HG03342 (cell line): Measurements from ENCODE around the gene PIWIL4.
"Not testable (repeated sequence)": the region's sequence is repeated elsewhere in the genome, so short reads cannot be mapped to it uniquely, and the experiment has no call there.

Experiments
- ATAC-seq: cut with Tn5 transposase; IDR thresholded peaks from one replicate; pipeline ENCODE4 v1.9.1; 2021; ENCODE audit warnings: mild to moderate bottlenecking, moderate library complexity; ENCODE audit not compliant: unreplicated experiment

The PIWIL4 gene

GRCh38 chr11:94546886-94547285 lies 20.3 kb upstream of the PIWIL4 start:
- ATAC-seq = no peak

GRCh38 chr11:94549146-94549545 lies 18.0 kb upstream of the PIWIL4 start:
- no peak for ATAC-seq

- ATAC-seq = no peak
Measured at GRCh38 chr11:94550513-94550912, 16.7 kb upstream of the PIWIL4 start.

GRCh38 chr11:94553938-94554337 lies 13.2 kb upstream of the PIWIL4 start:
- ATAC-seq = no peak

- not testable (repeated sequence) for ATAC-seq
Measured at GRCh38 chr11:94555752-94556329, 11.3 kb upstream of the PIWIL4 start.

GRCh38 chr11:94557421-94557820 lies 9.7 kb upstream of the PIWIL4 start:
- ATAC-seq = no peak

GRCh38 chr11:94557992-94558391 lies 9.2 kb upstream of the PIWIL4 start:
- no peak for ATAC-seq

GRCh38 chr11:94558468-94558867 lies 8.7 kb upstream of the PIWIL4 start:
- no peak for ATAC-seq

GRCh38 chr11:94558932-94559331 lies 8.2 kb upstream of the PIWIL4 start:
- no peak for ATAC-seq

- no peak for ATAC-seq
Measured at GRCh38 chr11:94559361-94559760, 7.8 kb upstream of the PIWIL4 start.

GRCh38 chr11:94560834-94561233 lies 6.3 kb upstream of the PIWIL4 start:
- no peak for ATAC-seq

GRCh38 chr11:94563176-94563847 lies 3.9 kb upstream of the PIWIL4 start:
- no peak for ATAC-seq

GRCh38 chr11:94563848-94564467 lies 3.2 kb upstream of the PIWIL4 start:
- ATAC-seq = no peak

- ATAC-seq = no peak
Measured at GRCh38 chr11:94568200-94568599, 1.0 kb downstream of the PIWIL4 start.

GRCh38 chr11:94568717-94569116 lies 1.5 kb downstream of the PIWIL4 start:
- no peak for ATAC-seq

- not testable (repeated sequence) for ATAC-seq
Measured at GRCh38 chr11:94572975-94573374, 5.8 kb downstream of the PIWIL4 start.

GRCh38 chr11:94574193-94574961 lies 7.2 kb downstream of the PIWIL4 start:
- no peak for ATAC-seq

GRCh38 chr11:94576306-94576705 lies 9.1 kb downstream of the PIWIL4 start:
- no peak for ATAC-seq

- no peak for ATAC-seq
Measured at GRCh38 chr11:94577841-94578240, 10.7 kb downstream of the PIWIL4 start.

- ATAC-seq = no peak
Measured at GRCh38 chr11:94581926-94582325, 14.8 kb downstream of the PIWIL4 start.

GRCh38 chr11:94583213-94583865 lies 16.2 kb downstream of the PIWIL4 start:
- ATAC-seq = no peak
